Upper lobe of left lung (tissue), 4 donors: ENCODE measurements around the gene SLC25A42.

Experiments used
- CTCF ChIP-seq, 6 experiments: fragments of 450-650 bp in 4 of 6; fragments of 200-600 bp in 2 of 6; sonication (generic) in 2 of 6; IDR thresholded peaks; one replicate each; pipeline ENCODE4 v1.5.1; 2016 to 2019; ENCODE audit warnings: antibody characterized with exemption in 6 of 6
- POLR2A ChIP-seq, 4 donors: fragments of 450-650 bp; IDR thresholded peaks; one replicate each; pipeline ENCODE4 v1.5.1; 2016 to 2017; ENCODE audit warnings: antibody characterized with exemption in 4 of 4, mild to moderate bottlenecking in 2 of 4
- POLR2AphosphoS5 ChIP-seq, 2 donors: sonication (generic); formaldehyde crosslinking; IDR thresholded peaks; one replicate each; pipeline ENCODE4 v1.5.1; 2017; ENCODE audit warnings: antibody characterized with exemption in 2 of 2

GRCh38 chr19:19120308-19121231, 56.8 kb downstream of the SLC25A42 start:
- no peak for TF ChIP-seq CTCF (IDR thresholded peaks at IDR 0.05)
- TF ChIP-seq POLR2A (IDR thresholded peaks at IDR 0.05): no peak
- TF ChIP-seq POLR2AphosphoS5 (IDR thresholded peaks at IDR 0.05): no peak
